ENCODE results near the gene PPP1R1B. TPM values are rescaled to one million over a fixed set of nuclear protein-coding genes. Genes with fewer than 3 reads are reported as not detected.
A peak's percentile ranks its signal among the peaks of the same experiment; 100 is the strongest.

The PPP1R1B gene
- total RNA-seq, 1 donor from 2014 or later: 3.1 TPM

- peak overlapping the region; percentile 89 to 98 (median 91) for H3K4me3 ChIP-seq (ENCODE audit: low read length in 3 of 3)
- H3K9me3 ChIP-seq (ENCODE audit: control insufficient read depth in 3 of 3, low read length in 3 of 3): no peaks in the 10 kb centered on the region
- peak overlapping the region; percentile 100 for H3K27ac ChIP-seq (ENCODE audit: low read depth, low read length)
- H3K9ac ChIP-seq (ENCODE audit: low read depth in 1 of 3, low read length in 3 of 3): peak overlapping the region; percentile 100
- peaks cover 0 to 17% (median 3%) of the 10 kb centered on the region in 3 donors for H3K27me3 ChIP-seq (ENCODE audit: control insufficient read depth in 3 of 3, insufficient read depth in 3 of 3, low read length in 3 of 3)
- H3K36me3 ChIP-seq (ENCODE audit: control insufficient read depth in 3 of 3, insufficient read depth in 3 of 3, low read length in 3 of 3): peaks cover 2 to 14% (median 8%) of the 10 kb centered on the region in 3 donors
- peaks cover 51 to 87% (median 75%) of the 10 kb centered on the region in 3 donors for H3K4me1 ChIP-seq (ENCODE audit: control insufficient read depth in 3 of 3, insufficient read depth in 3 of 3, low read length in 3 of 3)
These were observed 39.5 kb downstream of the PPP1R1B start for GRCh38 chr17:39666231-39666600.

- peaks cover 51 to 87% (median 75%) of the 10 kb centered on the region in 3 donors for H3K4me1 ChIP-seq (ENCODE audit: control insufficient read depth in 3 of 3, insufficient read depth in 3 of 3, low read length in 3 of 3)
- H3K27ac ChIP-seq (ENCODE audit: low read depth, low read length): peak overlapping the region; percentile 100
- peak overlapping the region; percentile 100 for H3K9ac ChIP-seq (ENCODE audit: low read depth in 1 of 3, low read length in 3 of 3)
- H3K27me3 ChIP-seq (ENCODE audit: control insufficient read depth in 3 of 3, insufficient read depth in 3 of 3, low read length in 3 of 3): peaks cover 0 to 17% (median 3%) of the 10 kb centered on the region in 3 donors
- peak overlapping the region; percentile 89 to 98 (median 91) for H3K4me3 ChIP-seq (ENCODE audit: low read length in 3 of 3)
- no peaks in the 10 kb centered on the region for H3K9me3 ChIP-seq (ENCODE audit: control insufficient read depth in 3 of 3, low read length in 3 of 3)
- H3K36me3 ChIP-seq (ENCODE audit: control insufficient read depth in 3 of 3, insufficient read depth in 3 of 3, low read length in 3 of 3): peaks cover 2 to 14% (median 7%) of the 10 kb centered on the region in 3 donors
These were observed 40.0 kb downstream of the PPP1R1B start for GRCh38 chr17:39666601-39667261.

- peaks cover 2 to 14% (median 3%) of the 10 kb centered on the region in 3 donors for H3K36me3 ChIP-seq (ENCODE audit: control insufficient read depth in 3 of 3, insufficient read depth in 3 of 3, low read length in 3 of 3)
- peaks cover 0 to 17% (median 6%) of the 10 kb centered on the region in 3 donors for H3K27me3 ChIP-seq (ENCODE audit: control insufficient read depth in 3 of 3, insufficient read depth in 3 of 3, low read length in 3 of 3)
- H3K4me3 ChIP-seq (ENCODE audit: low read length in 3 of 3): peak overlapping the region; percentile 89 to 98 (median 91)
- peak overlapping the region; percentile 100 for H3K9ac ChIP-seq (ENCODE audit: low read depth in 1 of 3, low read length in 3 of 3)
- H3K9me3 ChIP-seq (ENCODE audit: control insufficient read depth in 3 of 3, low read length in 3 of 3): no peaks in the 10 kb centered on the region
- H3K4me1 ChIP-seq (ENCODE audit: control insufficient read depth in 3 of 3, insufficient read depth in 3 of 3, low read length in 3 of 3): peaks cover 51 to 87% (median 75%) of the 10 kb centered on the region in 3 donors
- peak overlapping the region; percentile 100 for H3K27ac ChIP-seq (ENCODE audit: low read depth, low read length)
These were observed 40.7 kb downstream of the PPP1R1B start for GRCh38 chr17:39667262-39667944.

- Histone ChIP-seq H3K9me3 (ENCODE audit: control insufficient read depth in 3 of 3, low read length in 3 of 3) (no peaks in the 10 kb centered on the region), H3K27me3 (ENCODE audit: control insufficient read depth in 3 of 3, insufficient read depth in 3 of 3, low read length in 3 of 3) (peaks cover 0 to 17% (median 6%) of the 10 kb centered on the region in 3 donors), H3K27ac (ENCODE audit: low read depth, low read length) (peak within 1 kb of the TSS; percentile 100), H3K4me1 (ENCODE audit: control insufficient read depth in 3 of 3, insufficient read depth in 3 of 3, low read length in 3 of 3) (peaks cover 42 to 85% (median 68%) of the 10 kb centered on the region in 3 donors), H3K4me3 (ENCODE audit: low read length in 3 of 3) (peak within 1 kb of the TSS; percentile 89 to 98 (median 91)), H3K36me3 (ENCODE audit: control insufficient read depth in 3 of 3, insufficient read depth in 3 of 3, low read length in 3 of 3) (peaks cover 2 to 14% (median 3%) of the 10 kb centered on the region in 3 donors), H3K9ac (ENCODE audit: low read depth in 1 of 3, low read length in 3 of 3) (peak within 1 kb of the TSS; percentile 100)
These were observed 41.5 kb downstream of the PPP1R1B start, which contains the start of gene PNMT for GRCh38 chr17:39667945-39668924. Gene PNMT (plus strand): TSS chr17:39668453. CDS start chr17:39668476, 23 bp downstream.

GRCh38 chr17:39669897-39670735 lies 43.4 kb downstream of the PPP1R1B start:
- Histone ChIP-seq H3K27me3 (ENCODE audit: control insufficient read depth in 3 of 3, insufficient read depth in 3 of 3, low read length in 3 of 3) (peaks cover 0 to 17% (median 6%) of the 10 kb centered on the region in 3 donors), H3K27ac (ENCODE audit: low read depth, low read length) (peak overlapping the region; percentile 74), H3K9me3 (ENCODE audit: control insufficient read depth in 3 of 3, low read length in 3 of 3) (no peaks in the 10 kb centered on the region), H3K4me3 (ENCODE audit: low read length in 3 of 3) (no peak overlapping the region), H3K4me1 (ENCODE audit: control insufficient read depth in 3 of 3, insufficient read depth in 3 of 3, low read length in 3 of 3) (peaks cover 39 to 87% (median 61%) of the 10 kb centered on the region in 3 donors), H3K9ac (ENCODE audit: low read depth in 1 of 3, low read length in 3 of 3) (peak overlapping the region; percentile 60 to 79 (median 74)), H3K36me3 (ENCODE audit: control insufficient read depth in 3 of 3, insufficient read depth in 3 of 3, low read length in 3 of 3) (peaks cover 2 to 14% (median 3%) of the 10 kb centered on the region in 3 donors)

- Histone ChIP-seq H3K4me3 (ENCODE audit: low read length in 3 of 3) (no peak overlapping the region), H3K4me1 (ENCODE audit: control insufficient read depth in 3 of 3, insufficient read depth in 3 of 3, low read length in 3 of 3) (peaks cover 45 to 87% (median 66%) of the 10 kb centered on the region in 3 donors), H3K27ac (ENCODE audit: low read depth, low read length) (peak overlapping the region; percentile 74), H3K36me3 (ENCODE audit: control insufficient read depth in 3 of 3, insufficient read depth in 3 of 3, low read length in 3 of 3) (peaks cover 2 to 9% (median 3%) of the 10 kb centered on the region in 3 donors), H3K27me3 (ENCODE audit: control insufficient read depth in 3 of 3, insufficient read depth in 3 of 3, low read length in 3 of 3) (peaks cover 0 to 17% (median 6%) of the 10 kb centered on the region in 3 donors), H3K9me3 (ENCODE audit: control insufficient read depth in 3 of 3, low read length in 3 of 3) (no peaks in the 10 kb centered on the region), H3K9ac (ENCODE audit: low read depth in 1 of 3, low read length in 3 of 3) (peak overlapping the region; percentile 60 to 79 (median 74))
These were observed 44.0 kb downstream of the PPP1R1B start for GRCh38 chr17:39670746-39671145.

GRCh38 chr17:39671651-39672521 lies 45.1 kb downstream of the PPP1R1B start:
- H3K36me3 ChIP-seq (ENCODE audit: control insufficient read depth in 3 of 3, insufficient read depth in 3 of 3, low read length in 3 of 3): peaks cover 0 to 3% (median 0%) of the 10 kb centered on the region in 3 donors
- H3K9ac ChIP-seq (ENCODE audit: low read depth in 1 of 3, low read length in 3 of 3): peak overlapping the region; percentile 60 to 79 (median 74)
- H3K9me3 ChIP-seq (ENCODE audit: control insufficient read depth in 3 of 3, low read length in 3 of 3): no peaks in the 10 kb centered on the region
- peak overlapping the region; percentile 74 for H3K27ac ChIP-seq (ENCODE audit: low read depth, low read length)
- H3K27me3 ChIP-seq (ENCODE audit: control insufficient read depth in 3 of 3, insufficient read depth in 3 of 3, low read length in 3 of 3): peaks cover 0 to 17% (median 6%) of the 10 kb centered on the region in 3 donors
- peak overlapping the region in 1 of 3 donors; percentile 35 for H3K4me3 ChIP-seq (ENCODE audit: low read length in 3 of 3)
- H3K4me1 ChIP-seq (ENCODE audit: control insufficient read depth in 3 of 3, insufficient read depth in 3 of 3, low read length in 3 of 3): peaks cover 56 to 87% (median 67%) of the 10 kb centered on the region in 3 donors

All from skeletal muscle tissue (tissue), 4 donors.